H9 (cell line): ENCODE data around the gene APLP2. TPM values are rescaled to one million over a fixed set of nuclear protein-coding genes. Genes with fewer than 3 reads are reported as not detected.

Experiments
- DNase-seq: peaks from one replicate; pipeline ENCODE4 v3.0.0-alpha.2; 2017
- H2AFZ ChIP-seq: one replicate; pipeline ENCODE4 v1.6.1; 2013; ENCODE audit warnings: mild to moderate bottlenecking, low read length, control low read depth, moderate library complexity
- H2AK5ac ChIP-seq: 2 replicates; pipeline ENCODE4 v1.6.1; 2013; ENCODE audit warnings: low read length, control low read depth, mixed read lengths; ENCODE audit not compliant: insufficient read length
- H2BK120ac ChIP-seq: one replicate; pipeline ENCODE4 v1.6.1; 2013; ENCODE audit warnings: low read depth, mild to moderate bottlenecking, low read length, control low read depth, inconsistent platforms; ENCODE audit not compliant: poor library complexity, severe bottlenecking
- H2BK12ac ChIP-seq: 2 replicates; pipeline ENCODE4 v1.6.1; 2013; ENCODE audit warnings: low read length, control low read depth, mixed read lengths, low read depth; ENCODE audit not compliant: insufficient read length
- H2BK15ac ChIP-seq: 2 replicates; pipeline ENCODE4 v1.6.1; 2013; ENCODE audit warnings: low read depth, low read length, control low read depth
- H2BK20ac ChIP-seq: one replicate; pipeline ENCODE4 v1.6.1; 2013; ENCODE audit warnings: low read depth, mild to moderate bottlenecking, low read length, control low read depth, inconsistent platforms; ENCODE audit not compliant: poor library complexity, severe bottlenecking
- H2BK5ac ChIP-seq: 2 replicates; pipeline ENCODE4 v1.6.1; 2013; ENCODE audit warnings: low read length, control low read depth, mixed read lengths; ENCODE audit not compliant: insufficient read length
- H3K14ac ChIP-seq: 2 replicates; pipeline ENCODE4 v1.6.1; 2013; ENCODE audit warnings: low read length, control low read depth; ENCODE audit not compliant: insufficient read depth
- H3K18ac ChIP-seq: 2 replicates; pipeline ENCODE4 v1.6.1; 2013; ENCODE audit warnings: low read depth, mild to moderate bottlenecking, mixed read lengths, low read length, control low read depth; ENCODE audit not compliant: insufficient read length
- H3K23ac ChIP-seq: 2 replicates; pipeline ENCODE4 v1.6.1; 2013; ENCODE audit warnings: low read length, control low read depth, mixed read lengths, low read depth; ENCODE audit not compliant: insufficient read length
- H3K23me2 ChIP-seq: 2 replicates; pipeline ENCODE4 v1.6.1; 2013; ENCODE audit warnings: low read depth, mild to moderate bottlenecking, mixed read lengths, low read length, control low read depth; ENCODE audit not compliant: insufficient read length, poor library complexity, severe bottlenecking
- H3K27ac ChIP-seq: 2 replicates; pipeline ENCODE4 v1.5.1; 2013; ENCODE audit warnings: low read length, control low read depth, mixed read lengths, low read depth; ENCODE audit not compliant: insufficient read length
- H3K27me3 ChIP-seq: 2 replicates; pipeline ENCODE4 v1.6.1; 2013; ENCODE audit warnings: low read length, control low read depth, inconsistent platforms; ENCODE audit not compliant: insufficient read depth
- H3K4ac ChIP-seq: 2 replicates; pipeline ENCODE4 v1.6.1; 2013; ENCODE audit warnings: low read depth, mild to moderate bottlenecking, control low read depth, inconsistent platforms, low read length, moderate library complexity
- H3K4me1 ChIP-seq: 2 replicates; pipeline ENCODE4 v1.6.1; 2013; ENCODE audit warnings: low read length, control low read depth, inconsistent platforms; ENCODE audit not compliant: insufficient read depth
- H3K4me2 ChIP-seq: 2 replicates; pipeline ENCODE4 v1.6.1; 2013; ENCODE audit warnings: low read length, control low read depth, mixed read lengths; ENCODE audit not compliant: insufficient read length, insufficient read depth
- H3K56ac ChIP-seq: 2 replicates; pipeline ENCODE4 v1.6.1; 2013; ENCODE audit warnings: low read depth, mild to moderate bottlenecking, mixed read lengths, low read length, control low read depth; ENCODE audit not compliant: insufficient read length
- H3K79me1 ChIP-seq: 2 replicates; pipeline ENCODE4 v1.6.1; 2013; ENCODE audit warnings: low read depth, mild to moderate bottlenecking, moderate library complexity, low read length, control low read depth, inconsistent platforms; ENCODE audit not compliant: insufficient read depth, poor library complexity, severe bottlenecking
- H3K79me2 ChIP-seq: 2 replicates; pipeline ENCODE4 v1.6.1; 2013; ENCODE audit warnings: low read length, control low read depth, inconsistent platforms; ENCODE audit not compliant: insufficient read depth
- H3K9ac ChIP-seq: 2 replicates; pipeline ENCODE4 v1.6.1; 2013; ENCODE audit warnings: low read length, control low read depth, mixed read lengths; ENCODE audit not compliant: insufficient read length; ENCODE audit errors: extremely low read depth
- H3K9me3 ChIP-seq: one replicate; pipeline ENCODE4 v1.6.1; 2013; ENCODE audit warnings: low read depth, low read length, inconsistent platforms; ENCODE audit not compliant: control insufficient read depth
- H3T11ph ChIP-seq: one replicate; pipeline ENCODE4 v1.6.1; 2013; ENCODE audit warnings: mild to moderate bottlenecking, low read length, control low read depth, inconsistent platforms
- H4K20me1 ChIP-seq: one replicate; pipeline ENCODE4 v1.6.1; 2013; ENCODE audit not compliant: control insufficient read depth, insufficient read length, insufficient read depth
- H4K5ac ChIP-seq: 2 replicates; pipeline ENCODE4 v1.6.1; 2013; ENCODE audit warnings: low read depth, mild to moderate bottlenecking, mixed read lengths, low read length, control low read depth; ENCODE audit not compliant: insufficient read length
- H4K8ac ChIP-seq: replicated peaks from 2 replicates; pipeline ENCODE4 v1.6.1; 2013; ENCODE audit warnings: low read length, control low read depth, mixed read lengths, low read depth; ENCODE audit not compliant: insufficient read length
- H4K91ac ChIP-seq: 2 replicates; pipeline ENCODE4 v1.6.1; 2013; ENCODE audit warnings: low read depth, mild to moderate bottlenecking, moderate library complexity, mixed read lengths, low read length, control low read depth; ENCODE audit not compliant: insufficient read length
- H3K27ac Mint-ChIP-seq, 3 experiments: 2 replicates in 2 of 3; 3 replicates in 1 of 3; pipeline ENCODE4 v1.8.0; 2020 to 2021; ENCODE audit warnings: mixed read lengths in 3 of 3, mild to moderate bottlenecking in 1 of 3, moderate library complexity in 1 of 3
- H3K27me3 Mint-ChIP-seq: 2 replicates; pipeline ENCODE4 v1.8.0; 2021; ENCODE audit warnings: low read depth, mild to moderate bottlenecking, moderate library complexity, mixed read lengths
- H3K36me3 Mint-ChIP-seq, 3 experiments: 2 replicates in 2 of 3; 3 replicates in 1 of 3; pipeline ENCODE4 v1.8.0; 2020 to 2021; ENCODE audit warnings: low read depth in 3 of 3, mixed read lengths in 3 of 3; ENCODE audit not compliant: insufficient read depth in 1 of 3
- H3K4me1 Mint-ChIP-seq, 2 experiments: 2 replicates each; pipeline ENCODE4 v1.8.0; 2020; ENCODE audit warnings: mixed read lengths in 2 of 2
- H3K4me3 Mint-ChIP-seq, 2 experiments: 2 replicates in 1 of 2; 3 replicates in 1 of 2; pipeline ENCODE4 v1.8.0; 2020 to 2021; ENCODE audit warnings: mild to moderate bottlenecking in 2 of 2, mixed read lengths in 2 of 2, moderate library complexity in 1 of 2
- H3K9me3 Mint-ChIP-seq, 2 experiments: 2 replicates in 1 of 2; 3 replicates in 1 of 2; pipeline ENCODE4 v1.8.0; 2020; ENCODE audit warnings: mild to moderate bottlenecking in 2 of 2, mixed read lengths in 2 of 2, moderate library complexity in 1 of 2
- WGBS: extraction: QIAGEN DNeasy Blood & Tissue Kit; methylation state at CpG from one replicate; pipeline ENCODE4 v1.1.7; 2013; ENCODE audit warnings: missing lambda C conversion rate, low lambda C conversion rate, mixed read lengths; ENCODE audit not compliant: insufficient read length; ENCODE audit errors: extremely low coverage; 5-methylcytosine and 5-hydroxymethylcytosine counted together
- total RNA-seq: library from RNA; stranded (reverse); gene quantifications from 2 replicates; pipeline ENCODE4 v1.2.1, GENCODE V29; 2021
- TF ChIP-seq, protein P1 (sequence below): fragments of 200-600 bp; sonication (generic); conservative IDR thresholded peaks from 3 replicates; pipeline ENCODE4 v1.8.0; 2021; ENCODE audit warnings: antibody characterized with exemption, mild to moderate bottlenecking

APLP2 gene
- total RNA-seq, 1 experiment from 2014 or later, result 328 TPM

DNA sequence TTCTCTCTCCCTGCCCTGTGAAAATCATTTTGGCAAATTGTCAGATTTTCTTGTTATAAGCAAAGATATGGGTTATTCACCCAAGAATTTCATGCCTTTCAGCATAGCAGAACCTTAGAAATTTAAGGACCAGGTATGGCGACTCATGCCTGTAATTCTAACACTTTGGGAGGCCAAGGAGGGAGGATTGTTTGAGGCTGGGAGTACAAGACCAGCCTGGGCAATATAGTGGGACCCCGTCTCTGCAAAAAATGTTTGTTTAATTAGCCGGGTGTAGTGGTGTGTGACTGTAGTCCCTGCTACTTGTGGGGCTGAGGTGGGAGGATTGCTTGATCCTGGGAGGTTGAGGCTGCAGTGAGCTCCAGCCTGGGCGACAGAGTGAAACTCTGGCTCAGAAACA is 27.6 kb downstream of the APLP2 start:
- Histone ChIP-seq H3K56ac (no peak overlapping the region), H3K79me2 (peaks cover 16% of the 10 kb centered on the region; the same call in 1 of the 2 replicates), H3K23me2 (no peaks in the 10 kb centered on the region), H3K27me3 (no peaks in the 10 kb centered on the region), H3K4me1 (no peaks in the 10 kb centered on the region), H4K5ac (no peak overlapping the region), H3K23ac (no peak overlapping the region), H2BK120ac (no peak overlapping the region), H3K79me1 (peaks cover 3% of the 10 kb centered on the region), H2AFZ (no peak overlapping the region), H4K8ac (no peak overlapping the region), H2BK12ac (no peak overlapping the region), H3T11ph (no peak overlapping the region), H3K18ac (no peak overlapping the region), H2AK5ac (no peak overlapping the region), H3K4me2 (no peak overlapping the region), H2BK15ac (no peak overlapping the region), H2BK20ac (no peak overlapping the region), H3K9ac (no peak overlapping the region), H4K20me1 (no peaks in the 10 kb centered on the region), H2BK5ac (no peak overlapping the region), H4K91ac (no peak overlapping the region), H3K27ac (no peak overlapping the region), H3K9me3 (no peaks in the 10 kb centered on the region), H3K14ac (no peak overlapping the region), H3K4ac (no peak overlapping the region)
- Mint-ChIP-seq H3K36me3 (peaks cover 8 to 11% (median 10%) of the 10 kb centered on the region in 3 experiments), H3K27ac (no peak overlapping the region), H3K4me3 (no peak overlapping the region), H3K4me1 (peaks cover 5 to 8% of the 10 kb centered on the region in 2 experiments), H3K9me3 (peaks cover 7 to 9% of the 10 kb centered on the region in 2 experiments; a peak in 4 of 5 replicates), H3K27me3 (no peaks in the 10 kb centered on the region)
- TF ChIP-seq, protein P1, sequence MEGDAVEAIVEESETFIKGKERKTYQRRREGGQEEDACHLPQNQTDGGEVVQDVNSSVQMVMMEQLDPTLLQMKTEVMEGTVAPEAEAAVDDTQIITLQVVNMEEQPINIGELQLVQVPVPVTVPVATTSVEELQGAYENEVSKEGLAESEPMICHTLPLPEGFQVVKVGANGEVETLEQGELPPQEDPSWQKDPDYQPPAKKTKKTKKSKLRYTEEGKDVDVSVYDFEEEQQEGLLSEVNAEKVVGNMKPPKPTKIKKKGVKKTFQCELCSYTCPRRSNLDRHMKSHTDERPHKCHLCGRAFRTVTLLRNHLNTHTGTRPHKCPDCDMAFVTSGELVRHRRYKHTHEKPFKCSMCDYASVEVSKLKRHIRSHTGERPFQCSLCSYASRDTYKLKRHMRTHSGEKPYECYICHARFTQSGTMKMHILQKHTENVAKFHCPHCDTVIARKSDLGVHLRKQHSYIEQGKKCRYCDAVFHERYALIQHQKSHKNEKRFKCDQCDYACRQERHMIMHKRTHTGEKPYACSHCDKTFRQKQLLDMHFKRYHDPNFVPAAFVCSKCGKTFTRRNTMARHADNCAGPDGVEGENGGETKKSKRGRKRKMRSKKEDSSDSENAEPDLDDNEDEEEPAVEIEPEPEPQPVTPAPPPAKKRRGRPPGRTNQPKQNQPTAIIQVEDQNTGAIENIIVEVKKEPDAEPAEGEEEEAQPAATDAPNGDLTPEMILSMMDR, result no peak
- no peak for DNase-seq
- whole genome bisulfite sequencing, result no CpG with 5 or more reads among the region's 4 CpGs
